GM18520 (cell line): Measurements from ENCODE around the gene C1RL.
"Not testable (repeated sequence)": the region's sequence is repeated elsewhere in the genome, so short reads cannot be mapped to it uniquely, and the experiment has no call there.

Experiments
- ATAC-seq: cut with Tn5 transposase; IDR thresholded peaks from one replicate; pipeline ENCODE4 v1.9.1; 2021; ENCODE audit not compliant: unreplicated experiment

C1RL gene

DNA sequence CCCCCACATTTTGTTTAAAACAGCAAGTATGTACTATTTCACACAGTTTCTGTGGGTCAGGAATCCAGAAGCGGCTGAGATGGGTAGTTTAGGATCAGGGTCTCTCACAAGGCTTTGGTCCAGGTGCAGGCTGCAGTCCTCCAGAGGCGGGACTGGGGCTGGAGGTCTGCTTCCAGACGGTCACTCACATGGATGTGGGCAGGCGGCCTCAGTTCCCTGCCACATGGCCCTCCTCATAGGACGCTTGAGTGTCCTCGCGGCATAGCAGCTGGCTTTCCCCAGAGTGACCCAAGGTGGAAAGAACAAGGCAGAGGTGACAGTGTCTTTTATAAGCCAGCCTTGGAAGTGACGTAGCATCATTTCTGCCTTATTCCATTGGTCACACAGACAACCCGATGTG, 7.9 kb upstream of the C1RL start:
- no peak for ATAC-seq

DNA sequence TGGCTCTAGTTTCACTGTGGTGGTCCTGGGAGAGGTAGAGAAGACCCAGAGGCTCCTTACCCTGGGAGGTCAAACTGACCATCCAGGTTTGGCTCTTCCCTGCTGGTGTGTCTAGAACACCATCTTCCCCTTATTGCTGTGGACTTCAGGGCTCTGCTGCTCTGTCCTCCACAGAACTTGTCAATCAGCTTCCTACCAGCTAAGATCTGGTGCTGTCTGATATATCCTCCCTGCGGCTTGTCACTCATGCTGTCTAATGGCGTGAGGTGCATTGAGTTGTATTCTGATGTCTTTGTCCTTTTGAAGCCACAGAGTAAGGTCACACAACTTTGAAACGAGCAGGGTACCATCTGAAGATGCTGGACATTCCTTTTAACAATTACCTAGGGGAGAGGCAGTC, 7.2 kb upstream of the C1RL start:
- no peak for ATAC-seq

DNA sequence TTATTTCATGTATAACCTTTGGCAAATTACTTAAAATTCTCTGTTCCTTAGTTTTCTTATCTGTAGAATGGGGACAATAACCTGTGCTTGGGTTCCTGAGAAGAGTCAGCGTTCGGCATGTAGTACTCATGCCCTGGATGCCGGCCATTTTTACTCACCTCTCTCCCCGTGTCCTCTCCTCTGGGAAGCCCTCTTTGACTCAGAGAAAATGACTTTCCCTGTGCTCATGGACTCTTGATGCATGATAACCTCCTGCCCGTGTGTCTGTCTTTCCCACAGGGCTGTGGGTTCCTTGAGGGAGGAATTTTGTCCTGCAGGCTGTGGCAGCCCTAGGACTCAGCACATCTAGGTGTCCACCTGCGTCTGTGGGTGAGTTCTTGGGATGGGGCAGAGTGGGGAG, 5.8 kb upstream of the C1RL start:
- ATAC-seq, result no peak

DNA sequence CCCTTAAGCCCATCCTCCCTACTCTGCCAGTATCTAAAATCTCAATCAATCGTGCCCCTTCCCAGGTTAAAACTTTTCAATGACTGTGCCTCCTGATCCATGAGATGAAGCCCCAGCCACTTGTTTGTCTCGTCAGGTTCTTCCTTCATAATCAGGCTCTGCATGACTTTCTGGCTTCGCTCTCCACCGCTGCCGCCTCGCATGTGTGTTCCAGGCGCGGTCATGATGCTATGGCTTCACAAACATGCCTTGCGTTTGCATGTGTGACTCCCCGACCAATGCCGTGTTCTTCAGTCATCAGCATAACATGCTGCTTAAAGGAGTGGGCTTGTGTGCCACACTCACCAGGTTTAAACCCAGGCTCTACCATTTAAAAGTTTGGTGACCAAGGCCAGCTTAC, 5.0 kb upstream of the C1RL start:
- no peak for ATAC-seq

DNA sequence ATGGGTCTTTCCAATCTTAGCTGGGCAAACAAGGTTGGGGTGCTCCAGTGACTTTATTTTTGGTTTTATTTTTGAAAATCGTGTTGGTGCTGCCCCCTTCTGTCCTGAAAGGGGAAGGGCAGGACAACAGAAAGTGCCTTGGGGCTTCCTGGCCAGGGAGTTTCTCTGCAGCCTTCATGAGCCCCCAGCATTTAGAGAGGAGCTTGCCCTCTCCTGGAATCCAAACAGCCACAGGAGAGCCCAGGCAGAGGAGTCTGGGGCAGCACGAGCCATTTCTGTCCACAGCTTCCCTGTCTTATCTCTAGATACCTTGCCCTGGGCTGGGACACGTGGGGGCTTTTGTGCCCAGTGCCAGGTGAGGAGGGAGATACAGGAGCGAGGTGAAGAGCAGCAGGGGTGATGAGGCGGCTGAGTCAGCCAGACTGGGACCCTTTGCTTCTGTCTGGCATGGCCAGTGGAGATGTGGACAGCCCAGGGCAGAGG, 4.4 kb upstream of the C1RL start:
- no peak for ATAC-seq

DNA sequence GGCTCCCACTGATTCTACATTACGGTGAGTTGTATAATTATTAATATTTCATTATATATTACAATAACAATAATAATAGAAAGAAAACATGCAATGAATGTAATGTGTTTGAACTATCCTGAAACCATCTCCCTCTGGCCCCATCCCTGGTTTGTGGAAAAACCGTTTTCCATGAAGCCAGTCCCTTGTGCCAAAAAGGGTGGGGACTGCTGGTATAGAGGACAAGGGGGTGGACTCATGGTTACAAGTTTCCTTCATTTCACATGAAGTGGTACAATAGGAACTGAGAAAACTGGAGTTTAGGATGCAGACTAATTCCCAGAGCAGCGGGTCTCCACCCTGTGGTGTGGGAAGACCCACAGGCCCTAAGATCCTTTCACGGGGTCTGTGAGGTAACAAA, 3.0 kb upstream of the C1RL start:
- no peak for ATAC-seq

DNA sequence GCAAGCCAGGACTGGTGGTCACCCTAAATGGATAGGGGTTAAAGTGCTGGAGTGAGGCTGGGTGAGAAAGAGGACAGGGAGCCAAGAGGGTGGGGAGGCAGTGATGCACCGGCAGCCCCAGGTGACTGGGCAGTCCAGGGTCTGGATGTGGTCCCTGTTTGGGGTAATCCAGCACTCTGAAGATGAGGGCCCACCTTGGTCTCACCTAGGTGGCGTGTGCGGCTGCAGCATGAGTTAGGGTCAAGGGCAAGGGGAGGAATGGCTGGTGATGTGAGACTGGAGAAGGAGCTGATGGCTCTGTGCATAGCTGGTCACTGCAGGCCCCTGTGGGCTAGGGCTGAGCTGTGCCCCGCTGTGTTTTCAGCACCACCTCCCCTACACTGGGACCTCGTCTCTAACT, 1.6 kb upstream of the C1RL start:
- no peak for ATAC-seq

DNA sequence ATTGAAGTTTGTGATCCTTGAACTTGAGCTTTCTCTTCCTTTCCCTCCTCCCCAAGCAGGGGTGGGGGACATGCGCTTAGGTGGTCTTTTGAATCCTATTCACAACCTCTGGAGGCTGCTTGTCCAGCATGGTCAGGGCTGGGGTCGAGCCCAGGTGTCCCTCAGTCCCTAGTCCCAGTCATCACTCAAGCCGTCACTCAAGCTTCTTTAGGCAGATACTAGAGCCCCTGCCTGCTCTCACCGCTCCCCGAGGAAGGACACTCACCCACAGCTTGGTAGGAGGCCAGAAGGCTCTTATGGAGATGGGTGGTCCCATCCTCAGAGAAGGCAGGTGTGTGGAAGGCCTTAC, 532 bp upstream of the C1RL start:
- ATAC-seq, result no peak

DNA sequence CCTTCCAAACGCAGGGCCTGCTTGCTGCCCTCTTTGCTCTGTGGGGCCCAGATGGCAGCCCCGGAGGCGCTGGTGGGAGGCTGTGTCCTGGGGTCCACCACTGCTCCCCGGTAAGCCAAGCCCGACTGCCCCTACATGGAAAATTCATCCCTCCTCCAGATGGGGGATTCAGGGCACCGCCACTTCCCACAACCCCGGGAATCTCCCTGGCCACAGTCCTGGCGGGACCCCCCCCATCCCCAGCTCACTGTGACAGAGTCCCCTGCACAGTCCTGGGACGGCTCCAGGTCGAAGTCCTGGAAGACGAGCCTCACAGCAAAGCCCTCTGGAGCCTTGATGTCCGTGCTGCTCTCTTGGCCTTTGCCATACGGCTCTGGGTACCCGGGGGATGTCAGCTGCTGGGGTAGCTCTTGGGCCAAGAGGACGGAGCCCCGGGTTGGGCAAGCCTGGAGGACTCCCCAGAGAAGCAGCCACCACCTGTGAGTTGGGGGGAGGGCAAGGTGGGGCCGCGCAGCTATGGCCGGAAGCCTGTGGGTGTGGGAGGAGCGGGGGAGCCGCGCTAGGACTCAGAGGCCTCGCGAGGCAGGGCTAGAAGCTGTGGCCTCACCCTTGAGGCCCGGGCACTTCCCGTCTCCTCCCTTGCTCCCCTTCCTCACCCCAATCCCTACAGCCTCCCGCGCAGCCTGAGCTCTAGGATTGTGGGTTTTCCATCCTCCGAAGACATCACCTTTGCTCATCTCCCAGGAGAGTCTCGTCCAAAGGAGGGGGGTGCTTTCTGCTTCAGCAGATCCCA, 815 bp downstream of the C1RL start:
- peak; percentile 65 for ATAC-seq

DNA sequence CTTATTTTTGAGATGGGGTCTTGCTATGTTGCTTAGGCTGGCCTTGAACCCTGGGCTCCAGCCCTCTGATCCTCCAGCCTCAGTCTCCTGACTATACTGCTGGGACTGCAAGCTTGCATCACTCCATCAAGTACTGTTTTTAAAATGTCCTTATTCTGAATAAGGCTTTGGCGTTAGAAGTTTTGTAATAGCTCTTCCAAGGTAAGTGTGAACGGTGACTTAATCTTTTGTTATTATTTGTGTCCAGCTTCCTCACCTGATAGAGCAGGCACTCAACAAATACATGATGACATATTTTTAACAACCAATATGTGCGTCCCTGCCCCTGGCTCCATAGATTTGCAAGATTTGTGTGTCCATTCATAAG, 1.4 kb downstream of the C1RL start:
- ATAC-seq, result no peak

DNA sequence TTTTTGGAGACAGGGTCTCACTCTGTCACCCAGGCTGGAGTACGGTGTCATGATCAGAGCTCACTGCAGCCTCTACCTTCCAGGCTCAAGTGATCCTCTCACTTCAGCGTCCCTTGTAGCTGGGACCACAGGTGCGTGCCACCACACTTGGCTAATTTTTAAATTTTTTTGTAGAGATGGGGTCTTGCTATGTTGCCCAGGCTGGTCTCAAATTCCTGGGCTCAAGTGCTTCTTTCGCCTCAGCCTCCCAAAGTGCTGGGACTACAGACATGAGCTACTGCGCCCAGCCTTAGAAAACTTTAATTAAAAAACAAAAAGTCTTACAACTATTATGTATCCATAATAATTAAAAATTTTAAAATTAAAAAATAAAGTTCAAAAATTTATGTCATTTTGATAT, 1.8 kb downstream of the C1RL start:
- ATAC-seq, result not testable (repeated sequence)

DNA sequence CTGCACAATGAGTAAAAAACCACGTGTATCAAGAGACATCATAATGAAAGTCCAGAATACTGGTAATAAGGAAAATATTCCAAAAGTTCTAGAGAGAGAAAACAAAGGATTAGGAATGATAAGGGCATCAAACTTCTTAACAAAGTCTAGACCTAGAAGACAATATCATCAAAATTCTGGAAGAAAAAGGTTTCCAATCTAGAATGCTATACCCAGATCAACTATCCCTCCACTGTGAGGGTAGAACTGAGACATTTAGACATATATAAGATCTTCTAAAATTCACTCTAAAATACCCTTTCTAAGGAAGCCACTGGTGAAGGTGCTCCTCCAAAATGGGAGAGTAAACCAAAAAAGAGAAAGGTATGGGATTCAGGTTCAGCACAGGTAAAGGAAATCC, 2.9 kb downstream of the C1RL start:
- ATAC-seq, result no peak

DNA sequence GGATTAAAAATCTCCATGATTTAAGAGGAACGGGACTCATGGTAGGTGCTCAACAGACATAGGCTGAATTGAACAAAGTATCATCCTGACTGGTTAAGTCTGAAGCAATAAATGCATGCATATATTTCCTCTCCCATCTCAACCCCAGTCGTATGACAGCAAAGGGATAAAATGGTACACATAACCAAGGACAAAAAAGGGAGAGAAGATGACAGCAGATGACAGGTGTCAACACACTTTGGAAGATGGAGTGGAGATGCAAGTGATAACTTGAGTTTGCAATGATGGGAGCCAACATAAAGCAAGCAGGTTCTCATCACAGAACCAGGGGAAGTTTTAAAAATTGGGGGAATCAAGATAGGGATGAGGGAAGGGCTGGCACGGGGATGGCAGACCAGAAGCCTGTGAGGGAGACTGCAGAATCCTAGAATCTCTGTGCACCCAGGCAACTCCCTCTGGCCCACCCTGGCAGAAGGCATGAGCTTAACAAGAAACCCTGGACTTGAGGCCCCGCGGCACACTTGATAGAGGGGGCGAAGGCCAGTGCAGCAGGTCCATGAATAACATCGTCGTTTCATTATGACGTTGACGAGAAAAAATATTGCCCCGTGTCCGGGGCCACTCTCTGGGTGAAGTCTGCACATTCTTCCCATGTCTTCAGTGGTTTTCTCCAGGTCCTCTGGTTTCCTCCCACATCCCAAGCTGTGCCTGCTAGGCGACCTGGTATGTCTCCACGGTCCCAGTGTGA, 5.0 kb downstream of the C1RL start:
- ATAC-seq, result no peak

DNA sequence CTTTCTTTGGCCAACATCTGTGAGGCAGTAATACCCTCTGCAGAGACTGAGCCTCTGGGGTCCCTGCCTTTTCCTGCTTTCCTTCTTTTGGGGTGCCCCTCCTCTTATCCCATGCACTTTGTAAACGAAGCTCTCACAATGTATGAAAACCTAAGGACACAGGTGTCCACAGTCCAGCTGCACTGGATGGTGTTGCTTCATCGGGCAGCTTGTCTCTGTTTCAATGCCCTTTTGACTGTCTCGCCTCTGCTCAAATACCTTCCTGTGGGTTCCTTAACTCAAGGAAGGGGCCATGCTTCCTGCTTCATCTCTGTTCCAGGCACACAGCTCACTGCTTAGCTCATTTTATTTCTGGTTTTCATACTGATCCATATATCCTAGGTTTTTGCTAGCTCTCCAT, 6.4 kb downstream of the C1RL start:
- ATAC-seq, result no peak

DNA sequence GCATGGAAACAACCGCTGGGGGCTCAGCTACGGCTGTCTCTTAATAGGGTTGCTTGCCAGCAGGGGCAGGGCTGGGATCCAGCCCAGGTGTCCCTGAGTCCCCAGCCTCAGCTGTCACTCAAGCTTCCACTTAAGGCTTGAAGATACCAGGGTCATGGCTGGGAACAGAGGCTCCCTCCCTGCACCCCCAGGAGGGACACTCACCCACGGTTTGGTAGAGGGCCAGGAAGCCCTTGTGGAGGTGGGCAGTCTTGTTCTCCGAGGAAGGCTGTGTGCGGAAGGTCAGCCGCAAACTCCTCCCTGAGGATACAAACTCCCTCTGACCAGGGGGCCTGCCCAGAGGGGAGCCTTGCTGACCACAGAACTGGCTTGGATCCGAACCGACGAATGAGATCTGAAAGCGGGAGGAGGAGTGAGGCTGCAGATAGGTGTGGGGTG, 7.3 kb downstream of the C1RL start:
- no peak for ATAC-seq

DNA sequence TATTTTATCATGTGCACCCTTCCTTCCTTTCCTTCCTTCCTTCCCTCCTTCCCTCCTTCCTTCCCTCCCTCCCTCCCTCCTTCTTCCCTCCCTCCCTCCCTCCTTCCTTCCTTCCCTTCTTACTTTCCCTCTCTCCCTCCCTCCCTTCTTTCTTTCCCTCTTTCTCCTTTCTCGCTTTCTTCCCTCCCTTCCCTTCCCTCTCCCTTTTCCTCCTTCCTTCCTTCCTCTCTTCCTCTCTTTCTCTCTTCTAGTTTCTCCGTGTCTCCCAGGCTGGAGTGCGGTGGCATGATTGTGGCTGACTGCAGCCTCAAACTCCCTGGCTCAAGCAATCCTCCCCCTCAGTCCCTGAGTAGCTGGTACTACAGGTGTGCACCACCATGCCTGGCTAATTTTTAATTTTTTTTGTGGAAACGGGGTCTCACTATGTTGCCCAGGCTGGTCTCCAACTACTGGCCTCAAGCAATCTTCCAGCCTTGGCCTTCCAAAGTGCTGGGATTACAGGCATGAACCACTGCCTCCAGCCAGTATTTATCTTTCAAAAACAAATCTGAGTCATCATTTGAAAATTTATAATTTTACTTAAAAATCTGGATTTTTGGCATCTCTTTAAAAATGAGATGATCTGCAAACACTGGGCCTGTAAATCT, 7.8 kb downstream of the C1RL start:
- no peak for ATAC-seq

DNA sequence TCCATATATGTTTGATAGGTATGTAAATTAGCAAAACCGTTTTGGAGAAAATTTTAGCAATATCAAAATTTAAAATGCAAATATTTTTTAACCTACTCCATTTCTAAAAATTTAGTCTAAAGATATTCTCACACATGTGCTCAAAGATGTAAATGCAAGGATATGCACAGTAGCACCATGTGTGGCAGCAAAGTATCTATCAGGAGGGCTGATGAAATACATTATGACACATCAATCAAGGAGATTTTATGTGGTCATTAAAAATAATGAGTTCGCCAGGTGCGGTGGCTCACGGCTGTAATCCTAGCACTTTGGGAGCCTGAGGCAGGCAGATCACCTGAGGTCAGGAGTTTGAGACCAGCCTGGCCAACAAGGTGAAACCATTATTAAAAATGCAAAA, 8.8 kb downstream of the C1RL start:
- no peak for ATAC-seq

DNA sequence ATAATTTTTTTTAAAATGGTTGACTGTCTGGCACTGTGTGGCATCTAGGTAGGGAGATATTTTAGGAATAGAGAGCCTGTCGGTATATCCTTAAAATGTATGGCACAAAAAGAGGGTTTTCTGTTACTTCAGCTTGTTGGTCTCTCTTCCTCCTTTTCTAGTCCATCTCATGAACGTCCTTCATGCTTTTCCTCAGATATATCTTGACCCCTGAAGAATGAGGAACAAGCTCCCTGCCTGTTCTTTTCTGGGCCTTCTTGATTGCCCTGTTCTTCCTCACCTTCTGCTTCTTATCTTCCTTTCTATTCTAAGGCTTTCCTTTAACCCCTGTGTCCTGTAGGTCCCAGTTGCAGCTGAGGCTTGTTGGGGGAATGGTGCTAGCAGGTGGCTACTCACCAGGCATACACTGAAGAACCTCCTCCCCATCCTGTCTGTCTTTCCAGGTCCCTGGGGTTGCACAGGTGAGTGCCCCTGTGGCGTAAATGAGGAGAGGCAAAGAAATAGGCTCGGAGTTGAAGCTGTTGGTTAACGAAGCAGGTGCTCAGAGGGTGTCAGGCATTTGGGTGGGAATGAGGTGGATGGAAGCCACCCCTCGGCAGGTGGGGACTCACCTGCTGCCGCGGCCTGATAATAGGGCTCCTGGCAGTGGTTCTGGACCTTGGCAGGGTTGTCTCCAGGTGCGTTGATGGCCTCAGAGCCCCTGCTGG, 9.6 kb downstream of the C1RL start:
- ATAC-seq, result no peak

DNA sequence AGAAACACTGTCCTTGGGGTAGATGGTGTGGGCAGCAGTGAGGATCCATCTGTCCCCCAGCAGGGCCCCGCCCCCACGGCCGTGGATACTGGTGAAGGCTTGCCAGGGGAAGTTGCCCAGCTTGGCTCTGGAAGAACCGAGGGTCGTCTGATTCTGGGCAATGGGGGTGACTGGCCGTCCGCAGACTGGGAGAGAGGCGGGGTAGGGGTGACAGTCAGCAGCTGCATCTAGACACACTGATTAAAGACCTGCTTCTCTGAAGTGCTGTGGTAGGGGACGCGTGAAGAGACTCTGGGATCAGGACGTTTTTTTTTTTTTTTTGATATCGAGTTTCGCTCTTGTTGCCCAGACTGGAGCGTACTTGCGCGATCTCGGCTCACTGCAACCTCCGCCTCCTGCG, 12.0 kb downstream of the C1RL start:
- no peak for ATAC-seq

DNA sequence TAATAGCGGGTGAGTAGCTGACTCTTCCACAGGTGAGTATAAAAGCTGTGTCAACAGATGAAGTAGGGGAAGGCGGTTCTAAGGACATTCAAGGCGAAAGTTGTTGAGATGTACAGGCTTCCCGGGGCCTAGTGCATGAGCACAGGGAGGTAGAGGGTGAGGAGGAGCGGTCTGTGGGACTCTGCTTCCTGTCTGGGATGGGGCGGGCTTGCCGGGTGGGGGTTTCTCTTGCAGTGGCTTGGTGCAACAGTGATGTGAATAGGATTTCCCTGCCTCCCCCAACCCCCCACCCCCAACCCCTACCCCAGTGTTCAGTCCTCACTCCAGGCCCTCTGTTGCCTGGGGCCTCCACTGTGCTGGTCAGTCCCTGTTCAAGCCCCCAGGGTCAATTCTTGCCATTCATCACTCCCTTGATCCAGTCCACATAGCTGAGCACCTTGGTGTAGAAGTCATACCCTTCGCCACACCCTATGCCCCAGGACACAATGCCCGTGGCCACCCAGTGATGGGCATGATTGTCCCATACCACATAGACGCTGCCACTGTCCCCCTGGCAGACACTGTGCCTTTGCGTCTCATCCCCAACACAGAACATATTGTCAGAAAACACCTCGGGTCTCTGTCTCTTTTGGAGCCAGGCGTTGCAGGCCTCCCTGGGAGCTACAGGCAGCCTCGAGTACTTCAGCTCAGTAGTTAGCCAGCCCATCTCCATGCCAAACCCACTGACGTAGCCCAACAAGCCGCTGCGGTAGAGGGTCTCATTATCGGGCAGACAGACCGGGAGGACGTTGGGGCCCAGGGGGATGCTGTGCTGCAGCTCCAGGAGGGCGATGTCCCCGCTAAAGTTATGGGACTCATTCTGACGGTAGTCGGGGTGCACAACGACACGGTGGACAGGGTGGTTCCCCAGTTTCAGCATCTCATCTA, 12.7 kb downstream of the C1RL start:
- ATAC-seq, result no peak
